ENCODE results near the gene PBX1.

Gene PBX1

GRCh38 chr1:164672588-164672987 is 113.6 kb downstream of the PBX1 start:
- no peak for DNase-seq

GRCh38 chr1:164673584-164674214 is 114.7 kb downstream of the PBX1 start:
- DNase-seq = no peak

DNA sequence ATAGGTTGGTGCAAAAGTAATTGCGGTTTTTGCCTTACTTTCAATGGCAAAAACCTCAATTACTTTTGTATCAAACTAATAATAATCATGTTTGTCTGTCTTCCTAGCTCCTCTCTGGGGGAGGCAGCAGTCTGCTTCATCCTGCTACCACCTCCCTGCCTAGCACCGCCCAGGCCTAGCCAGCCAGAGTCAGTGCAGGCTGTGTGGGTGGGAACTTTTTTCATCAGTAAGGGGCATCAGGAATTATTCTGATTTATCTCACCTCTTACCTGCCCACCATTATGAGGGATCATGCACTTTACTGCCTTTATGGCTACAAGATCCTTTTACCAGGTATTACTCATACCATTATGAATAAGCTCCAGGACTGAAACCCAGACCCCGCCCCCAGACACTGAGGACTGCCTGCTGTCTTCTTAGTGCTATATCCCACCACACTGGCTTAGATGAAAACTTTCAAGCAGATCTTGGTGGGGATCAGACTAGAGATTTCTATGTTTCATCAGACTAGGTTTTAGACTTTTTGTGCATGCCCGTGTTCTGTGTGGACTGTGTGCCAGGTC is 116.4 kb downstream of the PBX1 start:
- DNase-seq = no peak

- no peak for DNase-seq
Measured at GRCh38 chr1:164678136-164678700, 119.2 kb downstream of the PBX1 start.

DNA sequence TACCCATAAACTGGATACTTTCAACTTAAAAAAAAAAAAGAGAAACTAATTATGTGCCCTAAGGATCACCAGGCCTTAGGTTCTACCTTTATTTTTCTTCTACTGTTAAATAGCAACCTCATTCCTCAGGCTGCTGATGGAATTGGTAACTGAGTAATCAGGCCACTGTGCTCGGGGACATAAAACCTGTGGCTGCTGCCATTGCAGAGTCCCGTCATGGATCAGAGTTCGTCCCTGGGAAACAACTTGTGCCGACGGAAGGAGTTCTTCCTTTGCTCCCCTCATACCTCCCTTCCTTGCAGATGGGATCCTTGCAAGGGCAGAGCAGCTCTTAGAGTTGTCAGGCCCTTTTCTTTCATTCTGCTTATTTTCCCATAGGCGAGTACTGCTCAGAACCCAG is 123.6 kb downstream of the PBX1 start:
- no peak for DNase-seq

- no peak for DNase-seq
Measured at GRCh38 chr1:164683235-164683634, 124.3 kb downstream of the PBX1 start.

GRCh38 chr1:164685266-164686035 is 126.5 kb downstream of the PBX1 start:
- no peak for DNase-seq

DNA sequence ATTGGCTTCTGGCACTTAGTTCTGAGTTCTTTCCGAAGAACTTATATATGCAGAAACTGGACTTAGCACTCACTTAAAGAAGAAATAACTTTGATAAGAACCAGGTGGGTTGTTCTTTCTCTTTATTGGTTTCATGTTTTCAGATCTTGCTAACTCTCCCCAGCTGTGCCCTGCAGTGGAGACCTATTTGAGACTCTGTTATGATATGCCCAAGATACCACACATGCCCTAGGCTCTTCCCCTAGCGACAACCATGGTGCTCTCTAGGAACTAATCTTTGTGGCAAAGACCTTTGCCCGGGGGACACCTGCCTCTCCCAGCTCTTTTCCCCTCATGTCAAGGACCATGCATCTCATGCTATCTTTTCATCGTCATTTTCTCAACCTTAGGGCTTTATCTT is 128.8 kb downstream of the PBX1 start:
- no peak for DNase-seq

DNA sequence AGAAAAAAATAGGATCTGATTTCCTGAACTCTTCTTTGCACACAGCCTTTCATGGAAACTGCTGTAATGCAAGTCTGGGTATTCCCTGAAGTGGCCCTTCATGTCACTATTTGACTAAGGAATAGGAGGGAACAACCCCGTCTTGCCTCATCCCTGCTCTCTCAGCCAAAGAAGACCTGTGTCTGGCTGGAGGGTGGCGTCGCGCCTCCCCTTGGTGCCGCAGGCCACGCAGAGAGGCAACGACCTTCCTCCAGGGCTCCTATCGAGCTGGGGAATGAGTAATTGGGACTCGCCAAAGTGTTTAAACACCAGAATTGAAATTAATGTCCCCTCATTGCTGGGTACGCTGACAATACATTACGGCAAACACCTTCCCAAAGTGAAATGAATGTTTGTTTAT is 129.8 kb downstream of the PBX1 start:
- no peak for DNase-seq

DNA sequence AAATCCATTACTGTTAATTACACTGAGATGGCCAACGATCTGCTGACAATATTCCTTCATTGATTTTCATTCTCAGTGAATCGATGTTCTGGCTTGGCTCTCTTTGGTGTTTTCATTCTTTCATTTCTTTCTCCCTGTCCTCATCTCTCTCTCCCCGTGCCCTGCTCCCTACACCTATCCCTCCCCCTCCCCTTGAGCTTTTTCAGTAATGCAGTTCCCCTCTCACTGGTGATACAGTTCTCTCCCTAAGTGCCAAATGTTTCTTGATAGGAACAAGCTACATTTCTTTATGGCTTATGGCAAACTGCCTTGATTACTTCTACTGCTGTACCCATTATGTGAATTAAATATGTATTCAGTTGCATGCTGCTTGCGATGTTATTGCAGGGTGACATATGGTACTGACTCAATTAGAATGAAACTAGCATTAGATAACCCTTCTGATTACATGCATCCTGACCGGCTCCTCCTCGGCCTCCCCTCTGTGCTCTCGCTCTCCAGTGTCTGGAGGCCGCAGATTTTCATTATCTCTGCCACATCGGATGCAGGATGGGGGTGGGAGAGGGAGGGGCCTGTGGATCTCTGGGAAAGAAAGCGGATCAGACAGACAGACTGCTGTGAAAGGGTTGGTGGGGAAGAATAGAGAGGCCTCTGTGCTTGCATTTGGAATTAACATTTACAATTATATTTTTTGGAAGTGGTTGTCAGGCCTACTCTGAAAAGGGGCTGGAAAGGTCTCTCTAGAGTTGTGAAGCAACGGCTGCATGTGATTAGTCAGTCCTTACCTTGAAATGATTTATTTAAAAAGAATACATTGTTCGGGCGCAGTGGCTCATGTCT is 130.9 kb downstream of the PBX1 start:
- DNase-seq = no peak

GRCh38 chr1:164692420-164692819 is 133.4 kb downstream of the PBX1 start:
- no peak for DNase-seq

- DNase-seq = no peak
Measured at GRCh38 chr1:164693564-164694359, 134.8 kb downstream of the PBX1 start.

DNA sequence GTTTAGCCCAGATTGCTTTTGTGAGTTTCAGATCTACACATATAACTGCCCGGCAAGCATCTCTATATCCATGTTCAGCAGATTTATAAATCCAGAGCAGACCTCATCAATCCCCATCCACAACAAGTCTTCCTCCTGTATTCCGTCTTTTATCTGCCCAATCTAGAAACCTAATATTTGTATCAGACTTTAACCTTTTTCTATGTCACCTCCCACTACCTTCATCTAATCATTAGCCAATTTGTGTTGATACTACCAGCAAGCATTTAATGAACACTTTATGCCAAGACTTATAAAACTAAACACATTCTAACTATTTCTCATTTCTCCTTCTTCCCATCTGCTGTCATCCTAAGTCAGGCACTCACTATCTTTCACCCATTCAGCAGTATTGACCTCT is 135.5 kb downstream of the PBX1 start:
- no peak for DNase-seq

- no peak for DNase-seq
Measured at GRCh38 chr1:164695956-164696665, 137.1 kb downstream of the PBX1 start.

DNA sequence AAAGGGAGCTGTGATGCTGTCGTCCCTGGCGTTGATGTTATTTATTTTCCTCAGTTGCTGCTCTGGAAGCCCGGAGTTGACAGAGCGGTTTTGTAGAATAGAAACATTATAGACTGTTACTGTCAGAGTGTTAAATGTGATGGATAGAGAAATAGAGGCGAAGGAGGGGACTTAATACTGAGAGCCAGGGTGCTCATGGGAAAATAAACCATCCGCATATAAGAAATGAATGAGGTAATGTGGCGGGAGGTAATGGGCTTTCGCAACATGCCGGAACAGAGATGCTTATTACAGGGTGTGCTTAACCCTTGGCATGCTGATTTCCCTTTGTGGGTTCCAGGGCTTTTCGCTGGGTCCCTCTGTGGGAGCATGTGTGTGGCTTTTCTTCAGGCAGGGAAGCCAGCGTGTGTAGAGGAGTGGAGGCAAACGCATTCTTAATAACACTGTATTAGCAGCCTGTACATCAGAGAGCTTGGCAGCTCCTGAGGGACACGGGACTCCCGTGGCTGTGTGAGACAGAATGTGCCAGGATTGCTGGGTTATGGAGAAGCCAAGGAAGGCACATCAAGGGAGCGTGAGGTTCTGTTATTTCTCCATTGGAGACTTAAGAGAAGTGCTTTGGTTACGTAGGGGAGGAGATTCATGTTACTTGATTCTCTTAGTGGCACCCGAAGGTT is 141.0 kb downstream of the PBX1 start:
- DNase-seq = no peak

GRCh38 chr1:164700683-164701082 is 141.7 kb downstream of the PBX1 start:
- no peak for DNase-seq

GRCh38 chr1:164701189-164701761 is 142.3 kb downstream of the PBX1 start:
- no peak for DNase-seq

- peak; percentile 40 for DNase-seq
Measured at GRCh38 chr1:164702216-164702615, 143.2 kb downstream of the PBX1 start.

GRCh38 chr1:164702664-164703063 is 143.7 kb downstream of the PBX1 start:
- DNase-seq = no peak

- DNase-seq = no peak
Measured at GRCh38 chr1:164703463-164703862, 144.5 kb downstream of the PBX1 start.
